Stimulated activated CD8-positive, alpha-beta memory T cell treated with anti-CD3 and anti-CD28 coated beads, Interleukin-2, amount 100 ng/mL, for 48 hours (primary cell): ENCODE data around the gene CNST.
A peak's percentile ranks its signal among the peaks of the same experiment; 100 is the strongest.
"Not testable (repeated sequence)": the region's sequence is repeated elsewhere in the genome, so short reads cannot be mapped to it uniquely, and the experiment has no call there.

Experiments used
- DNase-seq, 2 donors: peaks; one replicate each; pipeline ENCODE4 v3.0.0-alpha.2; 2020; ENCODE audit warnings: low read depth in 2 of 2

Gene CNST

GRCh38 chr1:246678816-246679793, 112.8 kb downstream of the CNST start:
- no peak for DNase-seq

GRCh38 chr1:246679794-246680177, 113.5 kb downstream of the CNST start:
- no peak for DNase-seq

- no peak for DNase-seq
Measured at GRCh38 chr1:246680190-246680589, 113.9 kb downstream of the CNST start.

GRCh38 chr1:246680696-246681130, 114.5 kb downstream of the CNST start:
- DNase-seq = no peak

- no peak for DNase-seq
Measured at GRCh38 chr1:246681900-246682895, 115.9 kb downstream of the CNST start.

GRCh38 chr1:246683521-246683920, 117.3 kb downstream of the CNST start:
- DNase-seq = no peak

- DNase-seq = no peak
Measured at GRCh38 chr1:246687002-246687401, 120.7 kb downstream of the CNST start.

- peak in 1 of 2 donors; percentile 20 for DNase-seq
Measured at GRCh38 chr1:246689409-246690008, 123.3 kb downstream of the CNST start.

- DNase-seq = no peak
Measured at GRCh38 chr1:246690100-246690499, 123.8 kb downstream of the CNST start.

GRCh38 chr1:246691622-246692495, 125.6 kb downstream of the CNST start:
- DNase-seq = no peak

GRCh38 chr1:246694213-246694895, 128.1 kb downstream of the CNST start:
- DNase-seq = not testable (repeated sequence)

- DNase-seq = no peak
Measured at GRCh38 chr1:246695136-246695535, 128.9 kb downstream of the CNST start.

GRCh38 chr1:246695666-246696065, 129.4 kb downstream of the CNST start:
- DNase-seq = no peak

- no peak for DNase-seq
Measured at GRCh38 chr1:246698466-246699094, 132.3 kb downstream of the CNST start.

- peak; percentile 53 to 75 for DNase-seq
Measured at GRCh38 chr1:246699095-246699735, 133.0 kb downstream of the CNST start.

- no peak for DNase-seq
Measured at GRCh38 chr1:246703581-246703980, 137.3 kb downstream of the CNST start.

- no peak for DNase-seq
Measured at GRCh38 chr1:246705368-246705767, 139.1 kb downstream of the CNST start.

GRCh38 chr1:246708166-246708565, 141.9 kb downstream of the CNST start:
- DNase-seq = no peak

- no peak for DNase-seq
Measured at GRCh38 chr1:246709196-246709595, 142.9 kb downstream of the CNST start.
